Measurements from ENCODE around the gene SLC31A1. TPM values are rescaled to one million over a fixed set of nuclear protein-coding genes. Genes with fewer than 3 reads are reported as not detected.
"Not testable (repeated sequence)": the region's sequence is repeated elsewhere in the genome, so short reads cannot be mapped to it uniquely, and the experiment has no call there.

SLC31A1 gene
- polyA plus RNA-seq, 1 donor, result 7.8 TPM

DNA sequence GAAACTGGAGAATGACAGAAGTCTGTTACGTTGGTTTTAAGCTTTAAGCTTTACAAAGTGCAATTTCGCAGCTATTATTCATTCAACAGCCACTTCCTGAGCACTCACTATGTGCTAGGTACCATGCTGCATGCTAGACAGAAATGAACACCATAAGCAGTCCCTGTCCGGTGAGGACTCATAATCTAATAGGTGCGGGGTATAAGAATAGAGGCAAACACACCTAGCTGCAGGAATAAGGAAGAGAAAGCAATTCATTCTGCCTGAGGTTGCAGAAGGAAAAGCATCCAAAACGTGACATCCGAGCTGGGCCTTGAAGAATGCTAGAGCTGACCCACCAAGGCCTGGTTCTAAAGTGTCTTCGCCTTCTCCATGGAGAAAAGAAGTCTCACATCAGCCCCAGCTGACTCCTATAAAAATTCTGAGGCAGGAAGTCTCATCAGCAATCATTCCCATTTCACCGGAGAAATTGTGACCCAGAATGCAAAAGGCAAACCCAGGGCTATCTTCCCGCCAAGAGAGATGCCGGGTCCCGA lies 809 bp upstream of the SLC31A1 start:
- DNase-seq (ENCODE audit: low read depth), result no peak

DNA sequence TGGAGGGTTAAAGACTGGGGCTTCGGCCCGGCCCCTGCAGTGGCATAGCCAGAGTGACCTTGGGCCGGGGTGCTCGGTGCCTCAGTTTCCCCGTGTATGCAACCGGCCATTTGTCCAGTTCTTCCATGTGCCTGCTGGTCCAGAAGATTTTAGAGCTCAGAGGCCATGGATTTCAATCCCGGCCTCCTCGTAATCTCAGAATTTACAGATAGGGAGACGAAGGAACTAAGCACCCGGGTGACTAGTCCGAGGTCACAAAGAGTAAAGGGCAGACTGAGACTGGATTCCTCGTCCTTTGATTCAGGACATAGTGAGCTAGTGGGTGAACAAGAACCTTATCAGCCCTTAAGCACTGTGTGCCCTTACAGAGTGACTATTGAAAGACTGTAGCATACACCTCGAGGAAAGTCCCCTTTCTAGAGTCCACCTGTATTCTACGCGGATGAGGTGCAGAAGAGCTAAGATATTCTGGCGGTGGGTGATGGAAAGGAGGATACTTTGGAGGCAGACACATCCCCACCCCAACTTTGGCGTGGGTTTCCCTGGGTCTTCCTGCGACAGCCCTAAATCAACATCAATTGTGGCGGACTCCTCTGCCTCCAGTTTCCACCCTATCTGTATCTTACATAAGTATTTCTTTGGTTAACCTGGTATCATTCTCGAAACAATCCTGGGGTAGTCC lies 597 bp downstream of the SLC31A1 start:
- DNase-seq (ENCODE audit: low read depth), result no peak

DNA sequence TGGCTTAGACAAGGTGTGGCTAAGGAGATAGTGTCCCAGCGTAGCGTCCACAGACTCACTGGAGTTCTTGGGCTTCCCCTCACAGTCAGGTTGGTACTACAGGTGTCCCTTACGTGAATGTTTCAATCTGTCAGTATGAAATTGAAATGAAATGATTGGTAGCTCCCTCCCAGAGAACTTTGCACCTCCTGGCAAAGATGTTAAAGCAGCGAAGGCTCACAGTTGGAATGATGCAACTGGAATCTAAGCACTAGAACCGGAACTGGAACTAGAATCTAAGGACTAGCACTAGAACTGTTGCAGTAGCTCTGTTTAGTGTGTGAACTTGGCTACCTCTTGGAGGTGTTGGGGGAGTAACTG lies 1.1 kb downstream of the SLC31A1 start:
- no peak for DNase-seq (ENCODE audit: low read depth)

DNA sequence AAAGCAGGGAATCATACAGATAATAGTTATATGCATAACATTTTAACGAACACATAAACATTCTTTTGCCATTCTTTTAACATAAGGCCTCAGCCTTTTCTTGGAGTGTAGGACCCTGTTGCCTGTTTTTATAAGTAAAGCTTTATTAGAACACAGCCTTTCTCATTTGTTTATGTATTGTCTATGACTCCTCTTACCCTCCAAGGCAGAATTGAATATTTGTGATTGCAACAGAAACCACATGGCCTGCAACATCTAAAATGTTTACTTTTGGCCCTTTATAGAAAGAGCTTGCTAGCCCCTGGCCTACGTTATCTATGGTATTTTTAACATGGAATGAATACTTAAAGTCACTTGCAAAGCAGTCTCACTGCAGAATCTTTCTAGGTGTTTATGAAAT lies 2.6 kb downstream of the SLC31A1 start:
- DNase-seq (ENCODE audit: low read depth), result no peak

DNA sequence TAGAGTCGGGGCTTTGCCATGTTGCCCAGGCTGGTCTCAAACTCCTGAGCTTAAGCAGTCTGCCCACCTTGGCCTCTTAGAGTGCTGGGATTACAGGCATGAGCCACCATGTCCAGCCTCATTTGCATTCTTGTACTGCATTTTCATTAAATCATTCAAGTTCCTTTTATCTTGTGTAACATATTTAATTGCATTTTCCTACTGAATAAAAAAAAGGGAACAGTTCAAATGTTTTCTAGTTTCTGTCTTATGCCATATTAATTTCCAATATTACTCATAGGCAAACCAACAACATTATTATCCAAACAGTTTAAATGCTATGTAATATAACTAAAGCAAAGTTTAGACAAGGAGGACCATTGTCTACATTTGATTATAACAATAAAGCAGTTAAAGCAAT lies 6.1 kb downstream of the SLC31A1 start:
- no peak for DNase-seq (ENCODE audit: low read depth)

DNA sequence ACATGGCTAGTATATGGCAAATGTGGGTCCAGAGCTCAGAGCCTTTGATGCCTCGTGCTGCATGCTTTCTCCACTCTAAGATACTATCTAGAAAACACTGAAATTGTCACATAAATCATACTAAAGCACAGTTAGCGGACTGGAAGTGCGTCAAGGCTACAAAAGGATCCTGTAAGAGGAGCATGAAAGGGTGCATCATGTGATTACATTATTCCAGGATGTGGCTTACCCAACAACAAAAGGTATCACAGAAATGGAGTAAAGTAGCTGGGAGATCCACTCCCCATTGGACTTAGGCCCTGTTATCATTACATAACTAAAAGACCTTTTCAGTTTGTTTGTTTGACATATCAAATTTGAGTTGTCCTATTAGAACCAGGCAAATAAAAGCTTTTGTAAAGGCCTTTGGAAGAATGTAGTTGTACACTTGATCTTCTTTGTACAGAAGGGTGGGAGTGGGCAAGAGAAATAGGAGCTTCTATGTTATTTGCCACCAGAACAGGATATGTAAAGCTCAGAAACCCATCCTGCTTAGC lies 6.9 kb downstream of the SLC31A1 start:
- no peak for DNase-seq (ENCODE audit: low read depth)

DNA sequence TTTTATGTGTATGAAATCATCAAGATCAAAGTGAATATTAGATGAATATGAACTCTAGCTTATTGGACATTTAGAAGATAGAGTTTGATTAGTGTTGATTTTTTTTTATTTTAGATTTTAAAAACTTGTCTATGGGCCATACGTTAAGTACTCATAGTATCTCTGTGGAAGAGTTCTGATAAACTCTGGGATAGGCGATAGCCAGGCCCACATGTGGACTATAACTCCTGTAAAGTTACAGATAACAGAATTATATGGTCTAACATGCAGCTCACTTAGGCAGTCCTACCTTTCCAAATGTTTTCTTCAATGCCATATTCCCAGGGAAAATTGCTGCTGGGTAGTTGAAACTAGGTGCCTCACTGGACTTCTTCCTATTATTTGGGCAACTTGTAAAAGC lies 10.4 kb downstream of the SLC31A1 start:
- no peak for DNase-seq (ENCODE audit: low read depth)

DNA sequence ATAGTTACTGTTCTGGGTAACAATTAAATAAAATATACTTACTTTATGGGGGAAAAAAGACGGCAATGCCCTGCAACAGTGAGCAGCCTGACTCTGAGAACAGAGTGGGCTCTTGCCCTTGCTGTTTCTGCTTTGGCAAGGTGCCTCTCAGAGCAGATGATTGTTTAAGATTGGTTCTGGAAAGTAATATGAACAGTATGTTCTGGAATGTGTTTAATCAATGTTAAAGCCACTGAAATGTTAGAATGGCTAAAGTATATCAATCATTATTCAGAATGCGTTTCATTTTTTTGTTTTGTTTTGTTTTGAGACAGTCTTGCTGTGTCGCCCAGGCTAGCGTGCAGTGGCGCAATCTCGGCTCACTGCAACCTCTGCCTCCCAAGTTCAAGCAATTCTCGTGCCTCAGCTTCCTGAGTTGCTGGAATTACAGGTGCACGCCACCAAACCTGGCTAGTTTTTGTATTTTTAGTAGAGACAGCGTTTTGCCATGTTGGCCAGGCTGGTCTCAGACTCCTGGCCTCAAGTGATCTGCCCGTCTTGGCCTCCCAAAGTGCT lies 14.4 kb downstream of the SLC31A1 start:
- not testable (repeated sequence) for DNase-seq (ENCODE audit: low read depth)

DNA sequence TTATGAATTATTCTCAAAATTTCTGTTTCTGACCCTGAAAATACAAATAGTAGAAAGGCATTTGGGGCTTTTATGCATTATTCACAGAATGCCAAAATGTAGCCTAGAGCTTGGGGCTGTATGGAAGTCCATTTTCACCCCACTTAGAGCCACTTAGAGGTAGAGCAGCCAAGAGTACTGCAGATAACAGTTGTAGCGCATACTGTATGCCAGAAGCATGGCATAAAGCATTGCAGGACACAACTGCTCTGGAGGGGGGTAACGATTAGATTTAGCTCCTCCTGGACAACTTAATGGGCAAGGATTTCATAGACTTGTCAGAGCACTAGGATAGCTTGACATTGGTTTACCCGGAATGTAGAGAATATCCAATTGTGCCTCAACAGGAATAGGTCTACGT lies 15.7 kb downstream of the SLC31A1 start:
- no peak for DNase-seq (ENCODE audit: low read depth)

DNA sequence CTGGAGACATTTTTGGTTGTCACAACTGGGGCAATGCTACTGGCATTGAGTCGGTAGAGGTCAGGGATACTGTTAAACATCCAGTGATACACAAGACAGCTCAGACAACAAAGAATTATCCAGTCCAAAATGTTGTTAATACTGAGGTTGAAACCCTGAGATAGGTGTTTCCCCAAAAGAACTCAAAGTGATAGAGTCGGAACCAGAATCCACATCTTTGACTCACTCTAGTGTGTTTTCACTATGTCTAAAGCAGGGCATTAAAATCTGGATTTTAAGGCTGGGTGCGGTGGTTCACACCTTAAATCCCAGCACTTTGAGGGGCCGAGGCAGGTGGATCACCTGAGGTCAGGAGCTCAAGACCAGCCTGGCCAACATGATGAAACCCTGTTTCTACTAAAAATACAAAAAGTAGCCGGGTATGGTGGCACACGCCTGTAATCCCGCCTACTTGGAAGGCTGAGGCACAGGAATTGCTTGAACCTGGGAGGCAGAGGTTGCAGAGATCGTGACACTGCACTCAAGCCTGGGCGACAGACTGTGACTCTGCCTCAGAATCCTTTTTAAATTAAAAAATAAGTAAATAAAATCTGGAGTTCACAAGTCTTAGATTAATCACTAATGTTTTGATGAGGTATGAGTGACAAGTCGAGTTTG lies 17.0 kb downstream of the SLC31A1 start:
- no peak for DNase-seq (ENCODE audit: low read depth)

DNA sequence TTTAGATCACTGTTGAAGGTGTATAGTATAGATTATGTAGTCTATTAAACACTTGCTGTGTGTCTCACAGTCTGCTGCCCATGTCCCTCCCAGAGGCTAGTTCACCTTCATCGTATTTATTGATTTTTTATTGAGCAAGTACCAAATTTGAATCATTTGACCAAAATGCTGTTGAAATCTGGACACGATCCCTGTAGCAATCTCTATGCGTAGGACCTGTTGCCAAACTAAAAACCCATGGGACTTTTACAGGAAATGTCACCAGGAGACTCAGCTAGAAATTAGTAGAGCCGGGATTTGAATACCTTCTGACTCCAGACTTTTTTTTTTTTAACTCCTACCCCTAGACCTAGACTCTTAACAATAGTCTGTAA lies 17.5 kb downstream of the SLC31A1 start:
- no peak for DNase-seq (ENCODE audit: low read depth)

DNA sequence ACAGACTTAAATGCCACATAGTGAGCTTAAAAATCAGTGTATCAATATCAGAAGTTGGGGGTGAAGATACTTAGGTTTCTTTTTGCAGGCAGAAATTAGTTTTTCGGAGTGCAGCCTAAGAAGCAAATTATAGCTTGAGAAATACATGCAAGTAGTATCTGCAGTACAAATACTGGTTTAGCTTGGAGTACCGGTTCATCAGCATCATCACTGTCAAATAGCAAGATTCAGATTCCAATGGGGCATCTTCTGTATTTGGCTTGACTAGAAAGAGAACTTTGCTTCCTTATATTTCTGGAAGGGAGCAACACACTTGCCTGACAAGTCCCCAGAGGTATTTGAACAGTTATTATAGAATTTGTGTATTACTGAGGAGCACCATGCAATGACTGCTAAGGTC lies 19.8 kb downstream of the SLC31A1 start:
- DNase-seq (ENCODE audit: low read depth), result no peak

DNA sequence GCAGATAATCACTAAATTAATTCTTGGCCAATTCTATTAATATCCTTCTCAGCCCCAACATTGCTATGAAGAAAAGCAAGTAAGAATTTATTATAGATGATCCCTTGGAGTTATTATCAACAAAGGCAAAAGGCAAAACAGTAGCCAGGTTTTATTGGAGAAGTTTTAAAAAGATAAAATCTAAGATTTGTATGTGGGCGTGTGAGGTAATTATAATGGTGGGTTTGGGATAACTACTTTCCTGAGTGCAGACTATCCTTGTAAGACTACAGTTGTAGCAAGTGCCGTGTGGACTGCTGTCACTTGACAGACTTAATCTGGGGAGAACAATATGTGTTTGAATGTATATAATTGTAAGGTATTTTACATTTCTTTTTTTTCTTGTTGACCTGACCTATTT lies 23.2 kb downstream of the SLC31A1 start:
- DNase-seq (ENCODE audit: low read depth), result no peak

DNA sequence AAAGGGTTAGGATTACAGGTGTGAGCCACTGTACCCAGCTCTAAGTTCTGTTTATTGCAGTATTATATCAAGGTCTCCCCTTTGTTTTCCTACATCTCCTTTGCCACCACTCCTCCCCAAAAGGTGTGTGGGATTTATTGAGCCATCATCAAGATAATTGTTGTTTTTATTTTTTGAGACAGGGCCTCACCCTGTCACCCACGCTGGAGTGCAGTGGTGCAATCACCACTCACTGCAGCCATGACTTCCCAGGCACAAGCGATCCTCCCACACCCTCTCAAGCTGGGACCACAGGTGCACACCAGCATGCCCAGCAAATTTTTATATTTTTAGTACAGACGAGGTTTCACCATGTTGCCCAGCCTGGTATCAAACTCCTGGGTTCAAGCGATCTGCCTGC lies 24.6 kb downstream of the SLC31A1 start:
- DNase-seq (ENCODE audit: low read depth), result no peak

DNA sequence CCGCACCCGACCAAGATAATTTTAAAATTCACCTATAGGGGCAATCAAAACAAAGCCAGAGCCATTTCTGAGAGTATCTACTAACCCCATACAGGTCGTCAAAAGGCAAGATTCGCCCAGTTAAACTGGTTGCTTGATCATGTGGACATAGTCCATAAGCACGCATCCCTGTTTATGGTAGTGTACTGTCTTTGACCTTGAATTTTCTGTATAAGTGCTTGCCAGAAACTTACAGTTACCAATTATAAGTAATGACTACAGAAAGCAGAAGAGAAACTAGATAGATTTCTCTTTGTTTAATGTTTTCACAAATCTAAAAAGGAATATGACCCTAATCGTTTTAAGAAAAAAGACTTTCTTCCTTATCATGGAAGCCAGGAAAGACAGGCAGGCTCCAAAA lies 25.6 kb downstream of the SLC31A1 start:
- no peak for DNase-seq (ENCODE audit: low read depth)

DNA sequence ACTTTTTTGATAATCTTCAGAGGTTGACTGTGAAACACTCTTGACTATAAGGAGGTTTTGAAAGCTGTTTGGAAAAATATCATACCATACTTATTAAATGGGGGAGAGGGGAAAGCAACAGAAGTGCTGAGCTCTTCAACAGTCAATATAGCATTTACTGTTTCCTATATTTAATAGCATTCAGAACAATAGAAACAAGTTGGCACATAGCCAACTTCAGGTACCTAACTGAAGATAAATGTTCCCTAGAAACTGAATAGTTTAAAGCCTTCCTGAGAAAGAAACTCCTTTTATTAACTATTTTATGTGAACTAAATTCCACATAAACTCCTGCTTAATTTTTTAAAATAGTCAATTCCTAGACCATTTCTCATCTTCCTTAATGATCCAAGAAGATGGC lies 26.3 kb downstream of the SLC31A1 start:
- DNase-seq (ENCODE audit: low read depth), result no peak

DNA sequence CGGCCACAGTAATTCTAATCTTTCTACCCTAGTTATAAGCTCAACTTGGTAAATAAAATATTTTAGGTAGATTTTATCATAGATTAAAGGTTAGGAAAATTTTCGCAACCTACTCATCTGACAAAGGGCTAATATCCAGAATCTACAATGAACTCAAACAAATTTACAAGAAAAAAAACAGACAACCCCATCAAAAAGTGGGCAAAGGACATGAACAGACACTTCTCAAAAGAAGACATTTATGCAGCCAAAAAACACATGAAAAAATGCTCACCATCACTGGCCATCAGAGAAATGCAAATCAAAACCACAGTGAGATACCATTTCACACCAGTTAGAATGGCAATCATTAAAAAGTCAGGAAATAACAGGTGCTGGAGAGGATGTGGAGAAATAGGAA lies 28.3 kb downstream of the SLC31A1 start:
- DNase-seq (ENCODE audit: low read depth), result not testable (repeated sequence)

DNA sequence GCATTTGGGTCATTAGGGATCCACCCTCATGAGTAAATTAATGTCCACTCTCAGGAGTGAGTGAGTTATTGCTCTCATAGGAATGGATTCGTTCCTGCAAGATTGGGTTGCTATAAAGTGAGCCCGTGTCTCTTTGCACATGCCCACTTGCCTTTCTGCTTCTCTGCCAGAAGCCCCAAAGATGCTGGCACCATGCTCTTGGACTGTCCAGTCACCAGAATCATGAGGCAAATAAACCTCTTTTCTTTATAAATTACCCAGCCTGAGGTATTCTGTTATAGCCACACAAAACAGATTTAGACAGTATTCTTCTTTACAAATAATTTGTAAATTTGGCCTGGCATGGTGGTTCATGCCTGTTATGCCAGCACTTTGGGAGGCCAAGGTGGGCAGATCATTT lies 29.5 kb downstream of the SLC31A1 start:
- DNase-seq (ENCODE audit: low read depth), result no peak

DNA sequence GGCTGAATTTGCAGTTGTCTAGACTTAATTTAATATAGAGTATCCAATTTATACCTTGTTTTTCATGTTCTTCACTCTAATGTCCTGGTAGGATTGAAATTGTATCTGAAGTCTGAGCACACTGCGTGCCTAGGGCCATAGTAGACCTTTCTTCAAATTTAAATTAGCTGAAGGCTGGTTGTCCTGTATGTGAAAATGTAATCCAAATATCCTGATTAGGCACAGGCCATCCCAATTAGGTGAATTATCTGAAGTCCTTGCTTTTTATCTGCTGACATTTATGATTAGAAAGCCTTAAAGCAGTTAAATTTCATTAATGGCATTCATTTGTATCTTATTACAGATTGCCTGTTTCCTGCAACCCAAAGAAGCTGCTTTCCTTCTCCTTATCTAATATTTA lies 33.6 kb downstream of the SLC31A1 start:
- no peak for DNase-seq (ENCODE audit: low read depth)

DNA sequence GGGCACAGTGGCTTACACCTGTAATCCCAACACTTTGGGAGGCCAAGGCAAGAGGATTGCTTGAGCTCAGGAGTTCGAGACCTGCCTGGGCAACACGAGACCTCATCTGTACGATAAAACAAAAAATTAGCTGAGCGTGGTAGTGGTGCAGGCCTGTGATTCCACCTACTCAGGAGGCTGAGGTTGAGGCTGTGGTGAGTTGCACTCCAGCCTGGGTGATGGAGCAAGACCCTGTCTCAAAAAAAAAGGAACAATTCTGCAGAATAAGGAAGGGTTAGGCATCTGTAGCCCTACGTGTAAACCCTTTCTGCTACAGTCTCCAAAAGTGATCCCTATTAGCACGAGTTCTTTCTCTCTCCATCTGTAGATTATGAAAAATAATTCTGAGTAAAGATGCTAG lies 34.1 kb downstream of the SLC31A1 start:
- DNase-seq (ENCODE audit: low read depth), result no peak

DNA sequence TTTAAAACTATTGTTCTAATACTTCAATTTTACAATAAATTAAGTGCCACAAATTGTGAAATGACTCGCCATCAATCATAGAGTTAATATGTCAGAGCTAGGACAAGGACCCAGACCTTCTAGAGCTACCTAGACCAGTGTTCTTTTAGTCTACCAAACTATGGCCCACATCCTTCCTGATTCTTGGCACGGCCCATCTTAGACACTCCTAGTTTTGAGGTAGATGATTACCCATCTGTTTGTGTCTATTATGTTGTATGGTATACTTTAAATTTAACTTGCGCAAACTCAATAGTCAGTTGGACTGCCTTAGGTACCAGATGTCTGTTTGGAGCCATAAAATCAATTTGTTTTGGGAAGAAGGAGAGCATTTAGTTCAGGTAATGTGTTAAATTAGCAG lies 36.5 kb downstream of the SLC31A1 start:
- no peak for DNase-seq (ENCODE audit: low read depth)

DNA sequence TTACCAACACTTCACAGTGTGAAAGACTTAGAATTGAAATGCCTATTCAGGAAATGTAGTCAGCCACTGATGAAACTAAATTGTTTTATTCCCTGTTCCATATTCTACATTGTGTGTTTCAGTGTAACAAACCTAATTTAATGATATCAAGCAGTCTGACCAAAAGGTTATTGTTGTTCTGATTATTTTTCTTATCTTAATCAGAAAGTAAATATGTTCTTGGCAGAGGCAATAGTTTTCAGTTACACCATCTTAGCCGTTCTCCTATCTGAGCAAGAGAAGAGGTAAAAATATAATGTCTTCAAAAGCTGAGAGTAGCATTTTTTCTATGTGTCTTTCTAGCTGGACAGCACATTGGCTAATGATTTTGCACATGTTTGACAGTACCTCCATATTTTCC lies 36.9 kb downstream of the SLC31A1 start:
- no peak for DNase-seq (ENCODE audit: low read depth)

Measured in forelimb muscle (tissue), 1 donor.